ENCODE results near the gene MYLIP.

DNA sequence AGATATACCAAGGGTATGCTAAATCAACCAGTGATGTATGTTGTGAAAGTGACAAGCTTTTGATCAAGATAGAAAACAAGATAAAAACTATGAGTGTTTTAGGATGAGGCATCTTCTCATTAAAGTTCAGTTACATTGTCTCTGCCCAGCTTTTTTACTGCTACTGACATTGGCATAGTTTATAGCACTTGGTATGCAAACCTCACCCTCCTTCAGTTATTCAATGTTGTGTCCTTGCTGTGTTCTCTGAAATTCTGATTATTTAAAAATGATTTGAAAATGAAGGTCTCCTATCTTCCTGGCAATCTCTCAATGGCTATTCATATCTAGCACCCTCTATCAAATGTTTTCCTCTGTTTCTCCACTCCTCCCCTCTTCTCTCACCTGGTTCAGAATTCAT lies 6.7 kb upstream of the MYLIP start:
- no peak for TF ChIP-seq CTCF (IDR thresholded peaks at IDR 0.05; ENCODE audit: insufficient read depth, low read length, poor library complexity, severe bottlenecking)
- TF ChIP-seq EZH2phosphoT487 (conservative IDR thresholded peaks at IDR 0.05; ENCODE audit: low read length): no peak
